Endothelial cell of umbilical vein (primary cell): ENCODE results near the gene PYGB.

Experiments
- EZH2 ChIP-seq: IDR thresholded peaks from 2 replicates; pipeline ENCODE4 v1.6.1; 2012; ENCODE audit warnings: borderline replicate concordance, low read depth, mild to moderate bottlenecking, moderate library complexity, low read length, inconsistent platforms; ENCODE audit not compliant: severe bottlenecking
- POLR2A ChIP-seq: IDR thresholded peaks from 2 replicates; pipeline ENCODE4 v1.6.1; 2012; ENCODE audit warnings: low read depth, mild to moderate bottlenecking, control low read depth, low read length
- TF ChIP-seq, protein P1 (sequence below), 2 donors: IDR thresholded peaks; 1 replicate in 1 of 2; 2 replicates in 1 of 2; pipeline ENCODE4 v1.5.1; 2011; ENCODE audit warnings: low read length in 2 of 2, mild to moderate bottlenecking in 2 of 2, moderate library complexity in 2 of 2, control low read depth in 1 of 2, inconsistent platforms in 1 of 2, low read depth in 1 of 2; ENCODE audit not compliant: insufficient read depth in 1 of 2; ENCODE audit errors: extremely low read depth in 1 of 2
- TF ChIP-seq, protein P2 (sequence below): IDR thresholded peaks from 2 replicates; pipeline ENCODE4 v1.6.1; 2011; ENCODE audit not compliant: insufficient read depth, insufficient read length

DNA sequence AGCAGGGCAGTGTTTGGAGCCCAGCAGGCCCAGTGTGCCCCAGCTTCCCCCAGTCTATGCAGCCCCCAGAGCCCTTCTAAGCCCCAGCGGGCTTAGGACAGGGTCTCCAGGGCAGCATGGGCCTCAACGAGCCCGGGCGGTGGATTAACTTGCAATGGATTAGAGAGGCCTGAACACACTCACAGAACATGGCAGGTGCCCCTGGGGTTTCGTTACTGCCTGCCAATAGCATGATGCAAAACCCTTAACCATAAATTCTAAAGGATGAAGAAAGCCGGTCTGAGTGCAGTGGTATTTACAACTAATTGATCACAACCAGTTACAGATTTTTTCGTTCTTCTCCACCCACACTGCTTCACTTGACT, 33.5 kb upstream of the PYGB start:
- TF ChIP-seq, protein P1, sequence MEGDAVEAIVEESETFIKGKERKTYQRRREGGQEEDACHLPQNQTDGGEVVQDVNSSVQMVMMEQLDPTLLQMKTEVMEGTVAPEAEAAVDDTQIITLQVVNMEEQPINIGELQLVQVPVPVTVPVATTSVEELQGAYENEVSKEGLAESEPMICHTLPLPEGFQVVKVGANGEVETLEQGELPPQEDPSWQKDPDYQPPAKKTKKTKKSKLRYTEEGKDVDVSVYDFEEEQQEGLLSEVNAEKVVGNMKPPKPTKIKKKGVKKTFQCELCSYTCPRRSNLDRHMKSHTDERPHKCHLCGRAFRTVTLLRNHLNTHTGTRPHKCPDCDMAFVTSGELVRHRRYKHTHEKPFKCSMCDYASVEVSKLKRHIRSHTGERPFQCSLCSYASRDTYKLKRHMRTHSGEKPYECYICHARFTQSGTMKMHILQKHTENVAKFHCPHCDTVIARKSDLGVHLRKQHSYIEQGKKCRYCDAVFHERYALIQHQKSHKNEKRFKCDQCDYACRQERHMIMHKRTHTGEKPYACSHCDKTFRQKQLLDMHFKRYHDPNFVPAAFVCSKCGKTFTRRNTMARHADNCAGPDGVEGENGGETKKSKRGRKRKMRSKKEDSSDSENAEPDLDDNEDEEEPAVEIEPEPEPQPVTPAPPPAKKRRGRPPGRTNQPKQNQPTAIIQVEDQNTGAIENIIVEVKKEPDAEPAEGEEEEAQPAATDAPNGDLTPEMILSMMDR (IDR thresholded peaks at IDR 0.05; ENCODE audit: extremely low read depth in 1 of 2, insufficient read depth in 1 of 2, low read depth in 1 of 2, low read length in 2 of 2), result no peak
- TF ChIP-seq POLR2A (no peak), EZH2 (no peak)
- TF ChIP-seq, protein P2, sequence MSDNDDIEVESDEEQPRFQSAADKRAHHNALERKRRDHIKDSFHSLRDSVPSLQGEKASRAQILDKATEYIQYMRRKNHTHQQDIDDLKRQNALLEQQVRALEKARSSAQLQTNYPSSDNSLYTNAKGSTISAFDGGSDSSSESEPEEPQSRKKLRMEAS, result no peak
